ENCODE measurements around the gene ERC2.
A peak's percentile ranks its signal among the peaks of the same experiment; 100 is the strongest.

Gene ERC2

DNA sequence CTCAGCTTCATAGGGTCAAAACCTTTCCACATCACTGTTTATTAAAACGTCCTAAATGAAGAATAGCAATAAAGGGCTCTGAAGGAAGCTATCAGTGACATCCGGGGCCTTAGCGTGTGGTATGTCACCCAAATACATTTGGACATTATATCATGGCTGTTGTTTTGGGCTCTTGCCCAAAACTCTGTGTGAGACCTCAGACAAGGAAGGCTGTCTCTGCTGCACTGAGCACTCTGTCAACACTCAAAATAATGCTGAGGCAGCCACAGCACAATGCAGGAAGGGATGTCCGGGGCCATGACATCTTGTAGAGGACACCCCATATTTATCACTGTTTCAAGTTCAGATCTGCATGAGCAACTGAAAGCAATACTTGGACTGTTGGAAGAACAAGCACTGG is 687.4 kb downstream of the ERC2 start:
- H3K4me1 ChIP-seq (ENCODE audit: control insufficient read depth, insufficient read depth, low read length): peaks cover 3% of the 10 kb centered on the region; the same call in 1 of the 2 replicates
- no peaks in the 10 kb centered on the region for H3K36me3 ChIP-seq (ENCODE audit: control insufficient read depth in 2 of 2, insufficient read depth in 1 of 2, low read length in 2 of 2)
- TF ChIP-seq IKZF3 (tag by site-specific recombination; IDR thresholded peaks at IDR 0.05): no peak
- 0 out of 2 replicates have a peak, but pooled peaks have one; percentile 20 for TF ChIP-seq ZIC2 (tag by site-specific recombination; IDR thresholded peaks at IDR 0.05)
- peak; percentile 67 for TF ChIP-seq GLIS1 (tag by site-specific recombination; IDR thresholded peaks at IDR 0.05)
- TF ChIP-seq ZNF529 (tag by site-specific recombination; IDR thresholded peaks at IDR 0.05; ENCODE audit: insufficient replicate concordance): no peak
- H3K9me3 ChIP-seq (ENCODE audit: control insufficient read depth, insufficient read depth, low read depth, low read length): no peaks in the 10 kb centered on the region
- no peak overlapping the region for H3K4me3 ChIP-seq (ENCODE audit: low read depth, low read length)
- POLR2A ChIA-PET: no interaction called here
- CTCF ChIA-PET: no interaction called here
- no peak overlapping the region for H3K27ac ChIP-seq (ENCODE audit: extremely low read depth, low read depth, low read length)

DNA sequence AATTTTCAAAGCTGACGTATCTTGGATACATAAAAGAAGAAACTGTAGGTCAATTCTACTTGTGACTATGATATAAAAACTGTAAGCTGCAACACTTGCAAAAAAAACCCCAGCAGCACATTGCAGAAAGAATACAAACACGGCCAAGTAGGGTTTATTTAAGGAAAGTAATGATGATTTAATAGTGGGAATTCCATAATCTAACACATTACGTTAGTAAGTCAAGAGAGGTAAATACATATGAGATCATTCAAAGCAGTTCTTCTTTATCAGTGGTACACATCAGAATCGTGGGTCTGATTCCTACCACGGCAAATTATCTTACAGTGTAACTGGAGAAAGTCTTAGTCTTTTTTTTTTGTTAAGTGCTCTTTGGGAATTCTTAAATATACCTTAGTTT is 688.7 kb downstream of the ERC2 start:
- Histone ChIP-seq H3K36me3 (ENCODE audit: control insufficient read depth in 2 of 2, insufficient read depth in 1 of 2, low read length in 2 of 2) (no peaks in the 10 kb centered on the region), H3K4me1 (ENCODE audit: control insufficient read depth, insufficient read depth, low read length) (peaks cover 3% of the 10 kb centered on the region; the same call in 1 of the 2 replicates), H3K9me3 (ENCODE audit: control insufficient read depth, insufficient read depth, low read depth, low read length) (no peaks in the 10 kb centered on the region), H3K4me3 (ENCODE audit: low read depth, low read length) (no peak overlapping the region), H3K27ac (ENCODE audit: extremely low read depth, low read depth, low read length) (no peak overlapping the region)
- TF ChIP-seq, protein P1, sequence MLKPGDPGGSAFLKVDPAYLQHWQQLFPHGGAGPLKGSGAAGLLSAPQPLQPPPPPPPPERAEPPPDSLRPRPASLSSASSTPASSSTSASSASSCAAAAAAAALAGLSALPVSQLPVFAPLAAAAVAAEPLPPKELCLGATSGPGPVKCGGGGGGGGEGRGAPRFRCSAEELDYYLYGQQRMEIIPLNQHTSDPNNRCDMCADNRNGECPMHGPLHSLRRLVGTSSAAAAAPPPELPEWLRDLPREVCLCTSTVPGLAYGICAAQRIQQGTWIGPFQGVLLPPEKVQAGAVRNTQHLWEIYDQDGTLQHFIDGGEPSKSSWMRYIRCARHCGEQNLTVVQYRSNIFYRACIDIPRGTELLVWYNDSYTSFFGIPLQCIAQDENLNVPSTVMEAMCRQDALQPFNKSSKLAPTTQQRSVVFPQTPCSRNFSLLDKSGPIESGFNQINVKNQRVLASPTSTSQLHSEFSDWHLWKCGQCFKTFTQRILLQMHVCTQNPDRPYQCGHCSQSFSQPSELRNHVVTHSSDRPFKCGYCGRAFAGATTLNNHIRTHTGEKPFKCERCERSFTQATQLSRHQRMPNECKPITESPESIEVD (tag by site-specific recombination; IDR thresholded peaks at IDR 0.05): peak; percentile 52
- TF ChIP-seq MEIS1 (CRISPR knock-in tag; IDR thresholded peaks at IDR 0.05; ENCODE audit: borderline replicate concordance) (no peak), GLIS1 (tag by site-specific recombination; IDR thresholded peaks at IDR 0.05) (0 out of 2 replicates have a peak, but pooled peaks have one; percentile 23), ZNF629 (tag by site-specific recombination; IDR thresholded peaks at IDR 0.05) (peak; percentile 78)
- POLR2A ChIA-PET: interaction anchor here (0.6 kb wide), 1 partner anchor 35 kb away, joined by 10 read pairs; no protein-coding TSS in a partner anchor
- CTCF ChIA-PET: no interaction called here

DNA sequence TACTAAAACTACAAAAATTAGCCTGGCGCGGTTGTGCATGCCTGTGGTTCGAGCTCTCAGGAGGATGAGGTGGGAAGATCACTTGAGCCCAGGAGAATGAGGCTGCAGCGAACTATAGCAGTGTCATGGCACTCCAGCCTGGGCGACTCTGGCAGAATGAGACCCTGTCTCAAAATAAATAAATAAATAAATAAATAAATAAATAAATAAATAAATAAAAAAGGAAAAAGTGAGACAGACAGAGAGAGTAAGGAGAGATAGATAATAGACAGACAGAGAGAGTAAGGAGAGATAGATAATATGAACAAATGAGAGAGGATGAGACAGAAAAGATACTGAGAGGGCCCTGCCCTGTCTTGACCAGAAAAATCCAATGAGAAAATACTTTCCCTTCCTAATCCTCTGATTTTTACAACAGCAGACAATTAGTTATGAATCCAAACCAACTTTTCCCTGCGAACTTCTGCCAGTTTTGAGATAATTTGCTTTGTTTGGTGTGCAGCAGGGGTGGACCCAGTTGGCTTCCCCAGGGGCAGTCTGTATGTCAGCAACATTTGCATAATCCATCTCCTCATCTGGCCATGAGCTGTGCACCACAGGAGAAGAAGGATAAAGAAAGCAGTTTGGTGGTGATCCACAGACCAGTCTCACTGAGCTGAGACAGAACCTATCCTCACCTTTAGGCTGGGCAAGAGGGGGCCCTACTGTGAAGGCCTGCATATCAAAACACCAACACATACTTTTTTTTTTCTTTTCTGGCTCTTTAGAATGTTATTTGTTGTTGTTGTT is 692.7 kb downstream of the ERC2 start:
- no peak overlapping the region for H3K27ac ChIP-seq (ENCODE audit: extremely low read depth, low read depth, low read length)
- no peak overlapping the region for H3K4me3 ChIP-seq (ENCODE audit: low read depth, low read length)
- no peaks in the 10 kb centered on the region for H3K36me3 ChIP-seq (ENCODE audit: control insufficient read depth in 2 of 2, insufficient read depth in 1 of 2, low read length in 2 of 2)
- H3K9me3 ChIP-seq (ENCODE audit: control insufficient read depth, insufficient read depth, low read depth, low read length): no peaks in the 10 kb centered on the region
- CTCF ChIA-PET: no interaction called here
- peaks cover 3% of the 10 kb centered on the region; the same call in 1 of the 2 replicates for H3K4me1 ChIP-seq (ENCODE audit: control insufficient read depth, insufficient read depth, low read length)
- POLR2A ChIA-PET: no interaction called here
- TF ChIP-seq ZNF341 (tag by site-specific recombination; IDR thresholded peaks at IDR 0.05; ENCODE audit: low read depth): 0 out of 2 replicates have a peak, but pooled peaks have one; percentile 37
- peak; percentile 64; the same call in 1 of the 2 replicates for TF ChIP-seq ZNF202 (tag by site-specific recombination; IDR thresholded peaks at IDR 0.05; ENCODE audit: borderline replicate concordance)
- TF ChIP-seq ZNF555 (tag by site-specific recombination; conservative IDR thresholded peaks at IDR 0.05): peak; percentile 93
- no peak for TF ChIP-seq GLIS1 (tag by site-specific recombination; IDR thresholded peaks at IDR 0.05)
- peak; percentile 70; the same call in 1 of the 2 replicates for TF ChIP-seq ZNF501 (tag by site-specific recombination; IDR thresholded peaks at IDR 0.05)
- TF ChIP-seq ZNF777 (tag by site-specific recombination; IDR thresholded peaks at IDR 0.05; ENCODE audit: borderline replicate concordance): no peak
- peak; percentile 68; the same call in 1 of the 2 replicates for TF ChIP-seq ZNF530 (tag by site-specific recombination; IDR thresholded peaks at IDR 0.05; ENCODE audit: low read depth)
- peak; percentile 75 for TF ChIP-seq ZNF623 (tag by site-specific recombination; IDR thresholded peaks at IDR 0.05)
- peak; percentile 51; the same call in 1 of the 2 replicates for TF ChIP-seq RBAK (tag by site-specific recombination; IDR thresholded peaks at IDR 0.05)
- TF ChIP-seq ZNF23 (tag by site-specific recombination; IDR thresholded peaks at IDR 0.05; ENCODE audit: borderline replicate concordance): no peak
- TF ChIP-seq, protein P2, sequence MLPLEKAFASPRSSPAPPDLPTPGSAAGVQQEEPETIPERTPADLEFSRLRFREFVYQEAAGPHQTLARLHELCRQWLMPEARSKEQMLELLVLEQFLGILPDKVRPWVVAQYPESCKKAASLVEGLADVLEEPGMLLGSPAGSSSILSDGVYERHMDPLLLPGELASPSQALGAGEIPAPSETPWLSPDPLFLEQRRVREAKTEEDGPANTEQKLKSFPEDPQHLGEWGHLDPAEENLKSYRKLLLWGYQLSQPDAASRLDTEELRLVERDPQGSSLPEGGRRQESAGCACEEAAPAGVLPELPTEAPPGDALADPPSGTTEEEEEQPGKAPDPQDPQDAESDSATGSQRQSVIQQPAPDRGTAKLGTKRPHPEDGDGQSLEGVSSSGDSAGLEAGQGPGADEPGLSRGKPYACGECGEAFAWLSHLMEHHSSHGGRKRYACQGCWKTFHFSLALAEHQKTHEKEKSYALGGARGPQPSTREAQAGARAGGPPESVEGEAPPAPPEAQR (tag by site-specific recombination; IDR thresholded peaks at IDR 0.05): no peak
- TF ChIP-seq ZBTB8A (tag by site-specific recombination; IDR thresholded peaks at IDR 0.05): peak; percentile 74
- TF ChIP-seq, protein P3, sequence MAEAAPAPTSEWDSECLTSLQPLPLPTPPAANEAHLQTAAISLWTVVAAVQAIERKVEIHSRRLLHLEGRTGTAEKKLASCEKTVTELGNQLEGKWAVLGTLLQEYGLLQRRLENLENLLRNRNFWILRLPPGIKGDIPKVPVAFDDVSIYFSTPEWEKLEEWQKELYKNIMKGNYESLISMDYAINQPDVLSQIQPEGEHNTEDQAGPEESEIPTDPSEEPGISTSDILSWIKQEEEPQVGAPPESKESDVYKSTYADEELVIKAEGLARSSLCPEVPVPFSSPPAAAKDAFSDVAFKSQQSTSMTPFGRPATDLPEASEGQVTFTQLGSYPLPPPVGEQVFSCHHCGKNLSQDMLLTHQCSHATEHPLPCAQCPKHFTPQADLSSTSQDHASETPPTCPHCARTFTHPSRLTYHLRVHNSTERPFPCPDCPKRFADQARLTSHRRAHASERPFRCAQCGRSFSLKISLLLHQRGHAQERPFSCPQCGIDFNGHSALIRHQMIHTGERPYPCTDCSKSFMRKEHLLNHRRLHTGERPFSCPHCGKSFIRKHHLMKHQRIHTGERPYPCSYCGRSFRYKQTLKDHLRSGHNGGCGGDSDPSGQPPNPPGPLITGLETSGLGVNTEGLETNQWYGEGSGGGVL (tag by site-specific recombination; IDR thresholded peaks at IDR 0.05): no peak
- TF ChIP-seq, protein P4, sequence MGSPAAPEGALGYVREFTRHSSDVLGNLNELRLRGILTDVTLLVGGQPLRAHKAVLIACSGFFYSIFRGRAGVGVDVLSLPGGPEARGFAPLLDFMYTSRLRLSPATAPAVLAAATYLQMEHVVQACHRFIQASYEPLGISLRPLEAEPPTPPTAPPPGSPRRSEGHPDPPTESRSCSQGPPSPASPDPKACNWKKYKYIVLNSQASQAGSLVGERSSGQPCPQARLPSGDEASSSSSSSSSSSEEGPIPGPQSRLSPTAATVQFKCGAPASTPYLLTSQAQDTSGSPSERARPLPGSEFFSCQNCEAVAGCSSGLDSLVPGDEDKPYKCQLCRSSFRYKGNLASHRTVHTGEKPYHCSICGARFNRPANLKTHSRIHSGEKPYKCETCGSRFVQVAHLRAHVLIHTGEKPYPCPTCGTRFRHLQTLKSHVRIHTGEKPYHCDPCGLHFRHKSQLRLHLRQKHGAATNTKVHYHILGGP (tag by site-specific recombination; IDR thresholded peaks at IDR 0.05): no peak
- TF ChIP-seq, protein P5, sequence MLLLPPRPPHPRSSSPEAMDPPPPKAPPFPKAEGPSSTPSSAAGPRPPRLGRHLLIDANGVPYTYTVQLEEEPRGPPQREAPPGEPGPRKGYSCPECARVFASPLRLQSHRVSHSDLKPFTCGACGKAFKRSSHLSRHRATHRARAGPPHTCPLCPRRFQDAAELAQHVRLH (tag by site-specific recombination; IDR thresholded peaks at IDR 0.05): peak; percentile 51; the same call in 1 of the 2 replicates
- peak; percentile 94 for TF ChIP-seq ZNF426 (tag by site-specific recombination; IDR thresholded peaks at IDR 0.05)
- TF ChIP-seq GLI2 (tag by site-specific recombination; IDR thresholded peaks at IDR 0.05; ENCODE audit: borderline replicate concordance, low read depth): peak; percentile 46; the same call in 1 of the 2 replicates

All from HEK293 (cell line).